Gastrocnemius medialis (tissue), 4 donors: ENCODE results near the gene TTLL8.

Experiments used
- POLR2A ChIP-seq, 2 donors: fragments of 450-650 bp; IDR thresholded peaks; one replicate each; pipeline ENCODE4 v1.6.1; 2017; ENCODE audit warnings: antibody characterized with exemption in 2 of 2, mild to moderate bottlenecking in 2 of 2, moderate library complexity in 2 of 2
- TF ChIP-seq, protein P1 (sequence below), 5 experiments: fragments of 450-650 bp in 3 of 5; fragments of 200-600 bp in 2 of 5; sonication (generic) in 2 of 5; IDR thresholded peaks in 4 of 5; conservative IDR thresholded peaks in 1 of 5; 1 replicate in 4 of 5; 2 replicates in 1 of 5; pipeline ENCODE4 v1.5.1; 2016 to 2019; ENCODE audit warnings: antibody characterized with exemption in 5 of 5, mild to moderate bottlenecking in 3 of 5, moderate library complexity in 3 of 5

- TF ChIP-seq, protein P1, sequence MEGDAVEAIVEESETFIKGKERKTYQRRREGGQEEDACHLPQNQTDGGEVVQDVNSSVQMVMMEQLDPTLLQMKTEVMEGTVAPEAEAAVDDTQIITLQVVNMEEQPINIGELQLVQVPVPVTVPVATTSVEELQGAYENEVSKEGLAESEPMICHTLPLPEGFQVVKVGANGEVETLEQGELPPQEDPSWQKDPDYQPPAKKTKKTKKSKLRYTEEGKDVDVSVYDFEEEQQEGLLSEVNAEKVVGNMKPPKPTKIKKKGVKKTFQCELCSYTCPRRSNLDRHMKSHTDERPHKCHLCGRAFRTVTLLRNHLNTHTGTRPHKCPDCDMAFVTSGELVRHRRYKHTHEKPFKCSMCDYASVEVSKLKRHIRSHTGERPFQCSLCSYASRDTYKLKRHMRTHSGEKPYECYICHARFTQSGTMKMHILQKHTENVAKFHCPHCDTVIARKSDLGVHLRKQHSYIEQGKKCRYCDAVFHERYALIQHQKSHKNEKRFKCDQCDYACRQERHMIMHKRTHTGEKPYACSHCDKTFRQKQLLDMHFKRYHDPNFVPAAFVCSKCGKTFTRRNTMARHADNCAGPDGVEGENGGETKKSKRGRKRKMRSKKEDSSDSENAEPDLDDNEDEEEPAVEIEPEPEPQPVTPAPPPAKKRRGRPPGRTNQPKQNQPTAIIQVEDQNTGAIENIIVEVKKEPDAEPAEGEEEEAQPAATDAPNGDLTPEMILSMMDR (IDR thresholded peaks at IDR 0.05 in 4 of 5, conservative IDR thresholded peaks at IDR 0.05 in 1 of 5), result no peak
- no peak for TF ChIP-seq POLR2A (IDR thresholded peaks at IDR 0.05)
Observed at GRCh38 chr22:50009765-50010675, 48.1 kb downstream of the TTLL8 start.
